GM21528 (cell line): ENCODE data around the gene ESYT3.
"Not testable (repeated sequence)": the region's sequence is repeated elsewhere in the genome, so short reads cannot be mapped to it uniquely, and the experiment has no call there.

Experiments
- ATAC-seq: cut with Tn5 transposase; IDR thresholded peaks from one replicate; pipeline ENCODE4 v1.9.1; 2021; ENCODE audit warnings: mild to moderate bottlenecking, moderate library complexity; ENCODE audit not compliant: unreplicated experiment, low FRiP score

ESYT3 gene

GRCh38 chr3:138484672-138485071, 50.3 kb downstream of the ESYT3 start:
- ATAC-seq, result not testable (repeated sequence)

GRCh38 chr3:138486580-138486979, 52.2 kb downstream of the ESYT3 start:
- not testable (repeated sequence) for ATAC-seq

GRCh38 chr3:138491971-138492370, 57.6 kb downstream of the ESYT3 start:
- no peak for ATAC-seq

GRCh38 chr3:138492980-138493675, 58.7 kb downstream of the ESYT3 start:
- ATAC-seq, result no peak

GRCh38 chr3:138493804-138494606, 59.6 kb downstream of the ESYT3 start:
- ATAC-seq, result no peak

GRCh38 chr3:138494607-138494929, 60.2 kb downstream of the ESYT3 start:
- no peak for ATAC-seq

- not testable (repeated sequence) for ATAC-seq
Observed at GRCh38 chr3:138495638-138496037, 61.2 kb downstream of the ESYT3 start.

- no peak for ATAC-seq
Observed at GRCh38 chr3:138496436-138496835, 62.0 kb downstream of the ESYT3 start.

- no peak for ATAC-seq
Observed at GRCh38 chr3:138497021-138497420, 62.6 kb downstream of the ESYT3 start.

GRCh38 chr3:138497851-138498250, 63.4 kb downstream of the ESYT3 start:
- ATAC-seq, result no peak

GRCh38 chr3:138498991-138499390, 64.6 kb downstream of the ESYT3 start:
- ATAC-seq, result no peak

GRCh38 chr3:138507524-138507923, 73.1 kb downstream of the ESYT3 start:
- ATAC-seq, result no peak

GRCh38 chr3:138509586-138509985, 75.2 kb downstream of the ESYT3 start:
- ATAC-seq, result no peak

GRCh38 chr3:138511945-138512344, 77.5 kb downstream of the ESYT3 start:
- ATAC-seq, result no peak

- no peak for ATAC-seq
Observed at GRCh38 chr3:138513090-138513843, 78.9 kb downstream of the ESYT3 start.

- ATAC-seq, result not testable (repeated sequence)
Observed at GRCh38 chr3:138521445-138521844, 87.0 kb downstream of the ESYT3 start.
